ENCODE measurements around the gene GINS2. TPM values are rescaled to one million over a fixed set of nuclear protein-coding genes. Genes with fewer than 3 reads are reported as not detected.

The GINS2 gene
- total RNA-seq, 1 donor from 2014 or later: 0.25 TPM

DNA sequence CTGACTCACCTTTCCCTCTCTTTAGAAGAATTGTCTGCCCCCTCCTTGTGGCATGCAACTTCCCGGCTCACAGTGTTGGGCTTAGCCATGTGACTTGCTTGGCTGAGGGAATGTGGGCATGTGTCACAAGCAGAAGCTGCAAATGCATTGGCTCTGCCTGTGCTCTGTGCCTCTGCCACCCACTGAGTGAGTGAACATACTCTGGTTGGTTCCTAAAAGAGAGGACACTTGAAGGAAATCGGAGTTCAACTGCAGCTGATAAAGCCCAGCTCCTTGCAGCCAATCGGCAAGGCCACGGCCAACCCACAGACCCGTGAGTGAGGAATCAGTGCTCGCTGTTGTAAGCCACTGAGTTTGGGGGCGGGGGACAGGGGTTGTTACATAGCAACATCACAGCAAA, 10.9 kb upstream of the GINS2 start:
- no peak overlapping the region for H3K27ac ChIP-seq
- no peak for DNase-seq (ENCODE audit: extremely low spot score in 2 of 2)
- H3K4me1 ChIP-seq: no peaks in the 10 kb centered on the region
- H3K4me3 ChIP-seq: no peak overlapping the region
- intact Hi-C loops (cut with DNase I): no loop called here
- no peaks in the 10 kb centered on the region for H3K27me3 ChIP-seq
- H3K9me3 ChIP-seq: no peaks in the 10 kb centered on the region
- no peaks in the 10 kb centered on the region for H3K36me3 ChIP-seq
- TF ChIP-seq POLR2A (IDR thresholded peaks at IDR 0.05) (no peak), POLR2AphosphoS5 (IDR thresholded peaks at IDR 0.05; ENCODE audit: insufficient read depth in 1 of 2, low read depth in 1 of 2) (no peak)
- TF ChIP-seq, protein P1, sequence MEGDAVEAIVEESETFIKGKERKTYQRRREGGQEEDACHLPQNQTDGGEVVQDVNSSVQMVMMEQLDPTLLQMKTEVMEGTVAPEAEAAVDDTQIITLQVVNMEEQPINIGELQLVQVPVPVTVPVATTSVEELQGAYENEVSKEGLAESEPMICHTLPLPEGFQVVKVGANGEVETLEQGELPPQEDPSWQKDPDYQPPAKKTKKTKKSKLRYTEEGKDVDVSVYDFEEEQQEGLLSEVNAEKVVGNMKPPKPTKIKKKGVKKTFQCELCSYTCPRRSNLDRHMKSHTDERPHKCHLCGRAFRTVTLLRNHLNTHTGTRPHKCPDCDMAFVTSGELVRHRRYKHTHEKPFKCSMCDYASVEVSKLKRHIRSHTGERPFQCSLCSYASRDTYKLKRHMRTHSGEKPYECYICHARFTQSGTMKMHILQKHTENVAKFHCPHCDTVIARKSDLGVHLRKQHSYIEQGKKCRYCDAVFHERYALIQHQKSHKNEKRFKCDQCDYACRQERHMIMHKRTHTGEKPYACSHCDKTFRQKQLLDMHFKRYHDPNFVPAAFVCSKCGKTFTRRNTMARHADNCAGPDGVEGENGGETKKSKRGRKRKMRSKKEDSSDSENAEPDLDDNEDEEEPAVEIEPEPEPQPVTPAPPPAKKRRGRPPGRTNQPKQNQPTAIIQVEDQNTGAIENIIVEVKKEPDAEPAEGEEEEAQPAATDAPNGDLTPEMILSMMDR (IDR thresholded peaks at IDR 0.05): no peak

DNA sequence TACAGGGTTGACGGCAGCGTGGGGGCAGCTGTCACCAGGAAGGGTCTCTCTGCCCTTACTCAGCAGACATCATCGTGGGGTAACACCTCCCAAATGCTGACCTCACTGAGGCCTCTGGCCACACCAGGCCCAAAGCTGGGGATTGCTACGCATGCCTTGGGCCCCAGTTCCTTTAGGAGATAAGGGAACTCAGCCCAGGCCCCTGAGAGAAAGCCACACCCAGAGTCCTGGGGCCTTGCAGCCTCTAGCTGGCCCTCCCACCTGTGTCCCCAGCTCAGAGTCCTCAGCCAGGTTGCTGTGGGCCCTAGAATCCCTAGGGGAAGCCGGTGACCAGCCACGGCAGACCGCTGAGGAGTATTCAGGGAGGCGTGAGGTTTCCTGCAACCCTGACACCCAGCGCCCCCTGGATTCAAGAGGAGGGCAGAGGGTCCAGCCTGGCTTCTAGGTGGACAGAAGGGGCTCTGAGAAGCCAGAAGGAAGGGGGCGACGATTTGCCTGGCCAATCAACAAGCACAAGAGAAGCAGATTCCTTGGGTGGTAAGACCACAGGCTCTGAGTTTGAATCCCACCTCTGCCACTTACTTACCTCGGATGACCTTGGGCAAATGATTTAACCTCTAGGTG, 10.3 kb upstream of the GINS2 start:
- TF ChIP-seq, protein P1 (IDR thresholded peaks at IDR 0.05): no peak
- TF ChIP-seq POLR2AphosphoS5 (IDR thresholded peaks at IDR 0.05; ENCODE audit: insufficient read depth in 1 of 2, low read depth in 1 of 2) (no peak), POLR2A (IDR thresholded peaks at IDR 0.05) (no peak)
- H3K27ac ChIP-seq: no peak overlapping the region
- intact Hi-C loops (cut with DNase I): no loop called here
- H3K9me3 ChIP-seq: no peaks in the 10 kb centered on the region
- DNase-seq (ENCODE audit: extremely low spot score in 2 of 2): no peak
- H3K4me1 ChIP-seq: no peaks in the 10 kb centered on the region
- no peaks in the 10 kb centered on the region for H3K36me3 ChIP-seq
- no peaks in the 10 kb centered on the region for H3K27me3 ChIP-seq
- no peak overlapping the region for H3K4me3 ChIP-seq

DNA sequence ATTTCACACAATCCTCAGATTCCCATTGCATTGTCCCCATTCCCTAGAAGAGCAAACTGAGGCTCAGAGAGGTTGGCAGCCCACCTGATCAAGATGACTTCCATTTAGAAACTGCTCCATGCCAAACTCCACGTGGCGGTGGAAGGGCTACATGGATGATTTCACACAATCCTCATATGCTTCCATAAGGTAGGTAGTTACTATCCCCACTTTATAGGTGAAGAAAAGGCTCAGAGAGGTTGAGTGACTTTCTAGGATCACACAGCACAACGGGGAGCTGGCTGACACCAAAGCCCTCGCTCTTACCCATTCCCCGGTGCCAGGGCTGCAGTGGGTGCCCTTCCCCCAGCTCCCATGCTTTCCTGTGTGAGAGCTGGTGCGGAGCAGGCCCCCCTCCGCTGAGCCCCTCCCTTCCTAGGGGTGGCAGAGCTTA, 9.7 kb upstream of the GINS2 start:
- no peak for DNase-seq (ENCODE audit: extremely low spot score in 2 of 2)
- H3K9me3 ChIP-seq: no peaks in the 10 kb centered on the region
- no peaks in the 10 kb centered on the region for H3K4me1 ChIP-seq
- H3K27ac ChIP-seq: no peak overlapping the region
- intact Hi-C loops (cut with DNase I): no loop called here
- H3K4me3 ChIP-seq: no peak overlapping the region
- no peaks in the 10 kb centered on the region for H3K36me3 ChIP-seq
- TF ChIP-seq POLR2AphosphoS5 (IDR thresholded peaks at IDR 0.05; ENCODE audit: insufficient read depth in 1 of 2, low read depth in 1 of 2) (no peak), POLR2A (IDR thresholded peaks at IDR 0.05) (no peak)
- TF ChIP-seq, protein P1 (IDR thresholded peaks at IDR 0.05): no peak
- H3K27me3 ChIP-seq: no peaks in the 10 kb centered on the region

DNA sequence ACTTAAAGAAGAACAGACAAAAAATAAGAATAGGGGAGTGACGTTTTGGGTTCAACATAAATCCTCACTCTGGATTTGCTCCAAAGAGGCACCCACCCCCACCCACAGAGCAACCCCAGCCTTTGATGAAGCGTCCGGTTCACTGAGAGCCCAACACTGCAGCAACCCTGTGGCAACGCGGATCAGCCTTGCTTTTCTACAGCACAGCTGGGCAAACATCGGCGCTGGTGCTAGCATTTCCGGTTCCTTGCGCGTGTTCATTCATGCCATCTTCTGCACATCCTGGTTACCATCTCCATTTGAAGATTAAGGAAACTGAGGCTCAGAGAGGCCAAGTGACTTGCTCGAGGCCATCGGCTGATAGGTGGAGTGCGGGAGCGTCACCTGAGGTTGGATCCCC, 8.7 kb upstream of the GINS2 start:
- TF ChIP-seq POLR2AphosphoS5 (IDR thresholded peaks at IDR 0.05; ENCODE audit: insufficient read depth in 1 of 2, low read depth in 1 of 2): no peak
- no peaks in the 10 kb centered on the region for H3K27me3 ChIP-seq
- H3K9me3 ChIP-seq: no peaks in the 10 kb centered on the region
- H3K36me3 ChIP-seq: no peaks in the 10 kb centered on the region
- DNase-seq (ENCODE audit: extremely low spot score in 2 of 2): no peak
- no peaks in the 10 kb centered on the region for H3K4me1 ChIP-seq
- no peak overlapping the region for H3K4me3 ChIP-seq
- intact Hi-C loops (cut with DNase I): no loop called here
- H3K27ac ChIP-seq: no peak overlapping the region

DNA sequence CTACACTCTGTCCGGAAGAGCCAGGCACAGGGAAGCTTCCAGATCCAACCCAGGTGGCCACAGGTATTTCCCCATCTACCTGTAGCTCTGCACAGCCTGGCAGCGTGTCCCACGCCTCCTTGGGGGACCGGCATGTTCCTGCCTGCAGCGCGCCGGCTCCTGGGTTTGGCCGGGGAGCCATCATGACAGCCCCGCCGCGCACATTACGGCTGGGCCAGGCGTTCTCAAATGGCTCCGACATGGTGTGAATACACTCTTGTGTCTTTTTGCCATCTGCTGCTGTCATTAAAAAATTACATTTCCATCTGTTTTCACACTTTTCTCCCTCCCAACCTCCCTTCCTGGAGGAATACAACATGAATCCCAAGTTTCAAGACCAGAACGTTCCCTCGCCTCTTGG, 8.0 kb upstream of the GINS2 start:
- no peak overlapping the region for H3K27ac ChIP-seq
- H3K27me3 ChIP-seq: no peaks in the 10 kb centered on the region
- H3K9me3 ChIP-seq: no peaks in the 10 kb centered on the region
- no peak overlapping the region for H3K4me3 ChIP-seq
- H3K4me1 ChIP-seq: no peaks in the 10 kb centered on the region
- intact Hi-C loops (cut with DNase I): no loop called here
- no peaks in the 10 kb centered on the region for H3K36me3 ChIP-seq
- DNase-seq (ENCODE audit: extremely low spot score in 2 of 2): no peak
- TF ChIP-seq POLR2A (IDR thresholded peaks at IDR 0.05) (no peak), POLR2AphosphoS5 (IDR thresholded peaks at IDR 0.05; ENCODE audit: insufficient read depth in 1 of 2, low read depth in 1 of 2) (no peak)
- TF ChIP-seq, protein P1 (IDR thresholded peaks at IDR 0.05): no peak

Measured in vagina (tissue), 2 donors.